Skeletal muscle cell (primary cell): Measurements from ENCODE around the gene SRP68.

Source experiments
- DNase-seq: peaks from one replicate; pipeline ENCODE4 v3.0.0-alpha.2; 2010; ENCODE audit warnings: low read depth
- H3K4me3 ChIP-seq: 2 replicates; pipeline ENCODE4 v1.5.1; 2011; ENCODE audit warnings: low read depth, mild to moderate bottlenecking, control low read depth, low read length, moderate library complexity

The SRP68 gene

DNA sequence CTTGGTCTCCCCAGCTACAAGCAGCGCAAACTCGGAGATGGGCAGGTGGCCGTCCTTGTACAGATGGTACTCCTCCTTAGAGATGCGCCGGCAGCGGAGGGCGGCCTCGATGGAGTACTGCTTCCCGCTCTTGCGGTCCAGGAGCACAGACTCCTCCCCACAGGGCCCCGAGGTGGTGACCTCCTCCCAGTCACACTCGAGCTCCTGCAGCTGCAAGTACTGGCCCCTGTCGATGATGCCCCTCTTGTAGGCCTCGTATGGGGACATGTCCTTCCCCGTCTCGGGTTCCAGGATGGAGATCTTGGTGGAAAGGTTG is 64.5 kb downstream of the SRP68 start:
- DNase-seq: no peak
- no peak overlapping the region for H3K4me3 ChIP-seq

DNA sequence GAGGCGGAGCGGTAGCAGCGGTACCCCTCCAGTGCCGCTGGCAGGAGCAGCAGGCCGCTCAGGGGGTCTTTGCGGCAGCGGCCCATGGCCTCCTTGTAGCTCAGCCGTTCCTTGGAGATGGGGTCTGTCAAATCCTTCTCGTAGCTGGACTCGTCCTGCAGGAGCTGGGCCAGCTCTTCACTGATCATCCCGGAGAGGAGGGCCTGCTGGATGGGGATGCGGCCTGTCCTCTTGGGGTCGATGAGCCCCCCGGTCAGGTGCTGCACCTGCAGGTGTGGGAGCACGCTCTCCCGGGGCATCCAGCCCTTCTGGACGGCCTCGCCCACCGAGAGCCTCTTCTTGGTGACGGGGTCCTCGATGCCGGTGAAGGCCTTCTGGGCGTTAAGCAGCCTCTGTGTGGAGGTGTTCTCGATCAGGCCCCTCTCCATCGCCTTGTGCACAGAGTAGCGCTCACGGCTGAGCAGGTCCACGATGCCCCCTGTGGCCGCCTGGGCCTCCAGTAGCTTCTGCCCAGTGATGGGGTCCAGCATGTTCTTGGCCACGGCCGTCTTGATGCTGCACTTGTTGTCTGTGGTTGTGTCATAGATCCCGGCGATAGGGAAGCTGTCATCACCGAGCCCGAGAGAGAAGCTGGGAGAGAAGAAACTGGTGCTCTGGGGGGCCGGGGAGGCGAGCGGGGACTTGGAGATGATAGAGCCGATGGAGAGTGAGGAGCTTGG is 65.0 kb downstream of the SRP68 start:
- DNase-seq: no peak
- H3K4me3 ChIP-seq: no peak overlapping the region

GRCh38 chr17:76005263-76006149 is 66.8 kb downstream of the SRP68 start:
- peak; percentile 51 for DNase-seq
- no peak overlapping the region for H3K4me3 ChIP-seq

DNA sequence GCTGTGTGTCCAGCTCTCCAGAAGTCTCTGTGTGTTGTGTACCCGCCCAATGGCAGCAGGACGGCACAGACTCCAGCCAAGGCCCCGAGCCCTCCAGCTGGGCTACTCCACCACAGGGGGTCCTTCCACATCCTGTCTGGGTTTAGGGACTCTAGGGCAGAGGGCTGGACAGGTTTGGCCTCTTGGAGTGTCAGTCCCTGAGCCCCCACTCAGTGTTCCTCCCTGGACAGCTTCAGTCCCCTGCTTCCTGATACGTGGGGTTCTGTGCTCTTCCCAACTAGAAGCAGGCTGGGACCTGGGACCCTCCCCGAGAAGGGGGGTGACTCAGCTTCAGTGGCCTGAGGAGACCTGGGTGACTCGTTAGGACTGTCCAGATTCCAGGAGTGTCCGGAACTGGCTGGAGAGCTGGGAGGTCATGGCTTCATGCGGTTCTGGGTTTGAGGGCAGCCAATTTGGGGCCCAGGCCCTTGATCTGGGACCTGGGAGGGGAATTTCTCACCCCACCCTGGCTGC is 67.5 kb downstream of the SRP68 start:
- DNase-seq: no peak
- H3K4me3 ChIP-seq: no peak overlapping the region

GRCh38 chr17:76003915-76004314 is 68.4 kb downstream of the SRP68 start:
- H3K4me3 ChIP-seq: no peak overlapping the region
- no peak for DNase-seq

GRCh38 chr17:76002100-76002499 is 70.2 kb downstream of the SRP68 start:
- DNase-seq: no peak
- H3K4me3 ChIP-seq: no peak overlapping the region

GRCh38 chr17:76000755-76001521 is 71.4 kb downstream of the SRP68 start, which contains the start of gene CDK3:
Gene CDK3 (plus strand): TSS chr17:76000855. CDS start chr17:76001426, 571 bp downstream.
- no peak within 1 kb of the TSS for H3K4me3 ChIP-seq

GRCh38 chr17:76000016-76000754 is 72.1 kb downstream of the SRP68 start:
- no peak for DNase-seq
- no peak overlapping the region for H3K4me3 ChIP-seq

More at GRCh38 chr17:76000755-76001521, 71.4 kb downstream of the SRP68 start, which contains the start of gene CDK3:
- no peak for DNase-seq

DNA sequence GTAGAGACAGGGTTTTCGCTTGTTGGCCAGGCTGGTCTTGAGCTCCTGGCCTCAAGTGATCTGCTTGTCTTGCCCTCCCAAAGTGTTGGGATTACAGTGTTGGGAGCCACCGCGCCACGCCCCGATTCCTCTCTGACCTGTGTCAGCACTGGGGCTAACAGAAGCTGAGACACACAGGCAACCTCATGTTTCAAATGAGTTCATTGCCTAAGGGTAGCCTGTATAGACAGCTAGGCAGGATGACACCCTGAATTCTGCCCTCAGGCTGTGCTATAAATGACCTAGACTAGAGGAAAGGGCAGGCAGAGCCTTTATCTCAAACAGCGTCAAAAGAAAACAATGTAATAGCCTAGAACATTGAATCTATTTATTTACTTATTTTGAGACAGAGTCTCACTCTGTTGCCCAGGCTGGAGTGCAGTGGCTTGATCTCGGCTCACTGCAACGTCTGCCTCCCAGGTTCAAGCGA is 74.0 kb downstream of the SRP68 start:
- H3K4me3 ChIP-seq: no peak overlapping the region
- no peak for DNase-seq

DNA sequence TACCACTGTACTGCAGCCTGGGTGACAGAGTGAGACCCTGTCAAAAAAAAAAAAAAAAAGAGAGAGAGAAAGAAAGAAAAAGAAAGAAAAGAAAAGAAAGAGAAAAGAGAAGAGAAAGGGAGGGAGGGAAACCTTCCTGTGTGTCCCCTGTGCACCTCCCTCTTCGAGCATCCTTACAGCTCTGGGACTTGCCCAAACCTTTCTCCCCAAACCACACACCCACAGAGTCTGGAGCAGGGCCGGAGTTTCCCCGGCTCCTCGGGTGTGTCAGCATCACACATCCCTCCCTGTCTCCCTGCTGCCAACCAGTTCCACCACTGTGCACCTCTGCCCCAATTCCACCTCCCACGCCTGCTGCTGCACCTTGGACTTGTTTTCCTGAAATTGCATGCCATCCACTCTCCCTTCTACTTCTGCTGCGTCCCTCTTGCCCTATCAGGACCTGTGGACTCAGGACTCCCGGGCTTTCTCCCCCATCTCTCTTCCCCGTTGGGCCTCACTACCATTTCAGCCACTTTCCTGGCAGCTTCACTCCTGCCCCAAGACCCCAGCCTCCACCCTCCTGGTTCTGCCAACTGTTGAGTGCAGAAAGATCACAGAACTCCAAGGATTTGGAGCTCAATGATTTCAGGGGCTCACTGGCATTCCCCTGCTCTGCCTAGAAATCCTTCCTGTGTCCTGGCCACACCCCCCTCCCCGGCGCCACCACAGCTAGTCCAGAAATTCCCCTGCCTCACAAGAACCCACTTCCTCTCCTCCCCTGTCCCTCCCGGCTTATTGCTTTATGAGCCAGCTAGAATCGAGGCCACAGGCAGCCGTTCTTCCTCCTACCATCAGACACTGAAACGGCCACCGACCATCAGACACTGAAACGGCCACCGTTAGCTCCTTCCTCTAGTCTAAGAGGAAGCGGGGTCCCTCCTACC is 75.4 kb downstream of the SRP68 start:
- DNase-seq: no peak

DNA sequence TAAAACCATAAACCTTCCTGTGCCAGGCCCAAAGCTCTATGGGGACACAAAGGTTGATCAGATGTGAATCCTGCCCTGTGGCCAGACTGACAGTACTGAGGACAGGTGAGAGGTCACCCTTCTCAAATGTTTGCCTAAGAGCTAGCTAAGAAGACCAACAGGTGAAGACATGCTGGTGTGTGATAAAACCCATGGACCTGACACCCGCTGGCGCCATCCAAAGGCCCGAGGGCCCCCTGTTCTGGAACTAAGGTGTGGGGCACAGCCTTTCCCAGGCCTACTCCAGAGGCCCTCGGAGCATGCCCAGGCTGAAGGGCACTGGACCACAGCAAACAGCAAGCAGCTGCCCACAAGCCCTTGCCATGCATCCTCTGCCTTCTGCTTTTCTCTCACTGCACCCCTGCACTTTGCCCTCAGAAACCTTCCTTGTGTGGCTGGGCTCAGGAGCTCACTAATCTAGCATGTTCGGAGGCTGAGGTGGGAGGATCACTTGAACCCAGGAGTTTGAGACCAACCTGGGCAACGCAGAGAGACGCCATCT is 76.9 kb downstream of the SRP68 start:
- no peak overlapping the region for H3K4me3 ChIP-seq
- DNase-seq: no peak

More for the DNA sequence above, 75.4 kb downstream of the SRP68 start:
- H3K4me3 ChIP-seq: no peak overlapping the region

- DNase-seq: no peak
- no peak overlapping the region for H3K4me3 ChIP-seq
These were observed 77.4 kb downstream of the SRP68 start for GRCh38 chr17:75994802-75995370.

GRCh38 chr17:75991396-75991795 is 80.9 kb downstream of the SRP68 start:
- no peak for DNase-seq
- no peak overlapping the region for H3K4me3 ChIP-seq
